Neuronal stem cell (in vitro differentiated cells): ENCODE data around the gene PCYT1A.
"Not testable (repeated sequence)": the region's sequence is repeated elsewhere in the genome, so short reads cannot be mapped to it uniquely, and the experiment has no call there.

ENCODE experiments used
- DNase-seq: peaks from one replicate; pipeline ENCODE4 v3.0.0-alpha.2; 2013; ENCODE audit warnings: low spot score
- H2AFZ ChIP-seq: one replicate; pipeline ENCODE4 v1.6.1; 2013; ENCODE audit warnings: mild to moderate bottlenecking, low read length, inconsistent platforms
- H2AK5ac ChIP-seq: 2 replicates; pipeline ENCODE4 v1.6.1; 2013; ENCODE audit warnings: low read depth, mild to moderate bottlenecking, inconsistent platforms, low read length, moderate library complexity, mixed read lengths
- H2BK120ac ChIP-seq: 2 replicates; pipeline ENCODE4 v1.6.1; 2013; ENCODE audit warnings: low read depth, mild to moderate bottlenecking, inconsistent platforms, low read length, moderate library complexity, mixed read lengths
- H2BK12ac ChIP-seq: one replicate; pipeline ENCODE4 v1.6.1; 2013; ENCODE audit warnings: low read length, inconsistent platforms
- H2BK15ac ChIP-seq: 2 replicates; pipeline ENCODE4 v1.6.1; 2013; ENCODE audit warnings: mild to moderate bottlenecking, low read length, inconsistent platforms, mixed read lengths
- H2BK5ac ChIP-seq: one replicate; pipeline ENCODE4 v1.6.1; 2013; ENCODE audit warnings: inconsistent platforms, mild to moderate bottlenecking, low read length, moderate library complexity
- H3K14ac ChIP-seq: one replicate; pipeline ENCODE4 v1.6.1; 2013; ENCODE audit warnings: low read length, inconsistent platforms
- H3K18ac ChIP-seq: 2 replicates; pipeline ENCODE4 v1.6.1; 2013; ENCODE audit warnings: low read length, inconsistent platforms
- H3K23ac ChIP-seq: 2 replicates; pipeline ENCODE4 v1.6.1; 2013; ENCODE audit warnings: low read depth, mild to moderate bottlenecking, mixed read lengths, low read length, inconsistent platforms; ENCODE audit not compliant: poor library complexity
- H3K27ac ChIP-seq: replicated peaks from 3 replicates; pipeline ENCODE4 v1.5.1; 2013; ENCODE audit warnings: low read length, inconsistent platforms
- H3K27me3 ChIP-seq, 3 experiments: 2 replicates each; pipeline ENCODE4 v1.6.1; 2013; ENCODE audit warnings: low read length in 3 of 3, mild to moderate bottlenecking in 2 of 3, inconsistent platforms in 1 of 3, low read depth in 1 of 3, mixed read lengths in 1 of 3, moderate library complexity in 1 of 3; ENCODE audit not compliant: control insufficient read depth in 3 of 3, insufficient read depth in 3 of 3
- H3K36me3 ChIP-seq, 2 donors: replicated peaks in 1 of 2; 2 replicates each; pipeline ENCODE4 v1.6.1; 2013; ENCODE audit warnings: low read length in 2 of 2; ENCODE audit not compliant: control insufficient read depth in 2 of 2, insufficient read depth in 2 of 2
- H3K4ac ChIP-seq: 2 replicates; pipeline ENCODE4 v1.6.1; 2013; ENCODE audit warnings: inconsistent platforms, mild to moderate bottlenecking, low read length, moderate library complexity
- H3K4me1 ChIP-seq, 2 donors: 1 replicate in 1 of 2; 2 replicates in 1 of 2; pipeline ENCODE4 v1.6.1; 2013; ENCODE audit warnings: low read length in 2 of 2, low read depth in 1 of 2; ENCODE audit not compliant: control insufficient read depth in 2 of 2, insufficient read depth in 1 of 2
- H3K4me2 ChIP-seq: one replicate; pipeline ENCODE4 v1.6.1; 2013; ENCODE audit warnings: mild to moderate bottlenecking, low read length, inconsistent platforms; ENCODE audit not compliant: insufficient read depth, poor library complexity, severe bottlenecking
- H3K4me3 ChIP-seq, 2 donors: 2 replicates each; pipeline ENCODE4 v1.5.1; 2013; ENCODE audit warnings: low read length in 2 of 2, mild to moderate bottlenecking in 2 of 2, inconsistent platforms in 1 of 2, moderate library complexity in 1 of 2
- H3K79me1 ChIP-seq: one replicate; pipeline ENCODE4 v1.6.1; 2013; ENCODE audit warnings: low read depth, mild to moderate bottlenecking, inconsistent platforms, low read length, moderate library complexity
- H3K9ac ChIP-seq: one replicate; pipeline ENCODE4 v1.6.1; 2013; ENCODE audit warnings: mild to moderate bottlenecking, low read depth, low read length, inconsistent platforms; ENCODE audit not compliant: poor library complexity
- H3K9me3 ChIP-seq, 2 donors: replicated peaks in 1 of 2; 2 replicates each; pipeline versions ENCODE3 to v1.6.1; 2013; ENCODE audit warnings: low read length in 2 of 2, mild to moderate bottlenecking in 2 of 2, inconsistent platforms in 1 of 2, low read depth in 1 of 2, mixed read lengths in 1 of 2, moderate library complexity in 1 of 2; ENCODE audit not compliant: control insufficient read depth in 2 of 2, insufficient read depth in 1 of 2
- H4K8ac ChIP-seq: one replicate; pipeline ENCODE4 v1.6.1; 2013; ENCODE audit warnings: low read depth, mild to moderate bottlenecking, inconsistent platforms, low read length, moderate library complexity
- H4K91ac ChIP-seq: one replicate; pipeline ENCODE4 v1.6.1; 2013; ENCODE audit warnings: low read length, low read depth, mild to moderate bottlenecking, inconsistent platforms; ENCODE audit not compliant: poor library complexity
- WGBS, 2 donors: extraction: QIAGEN DNeasy Blood & Tissue Kit; methylation state at CpG; one replicate each; pipeline ENCODE4 v1.1.7; 2013; ENCODE audit warnings: missing lambda C conversion rate in 2 of 2, mixed read lengths in 1 of 2; ENCODE audit not compliant: insufficient read length in 2 of 2, insufficient replicate concordance in 1 of 2; ENCODE audit errors: extremely low coverage in 2 of 2; 5-methylcytosine and 5-hydroxymethylcytosine counted together

The PCYT1A gene

DNA sequence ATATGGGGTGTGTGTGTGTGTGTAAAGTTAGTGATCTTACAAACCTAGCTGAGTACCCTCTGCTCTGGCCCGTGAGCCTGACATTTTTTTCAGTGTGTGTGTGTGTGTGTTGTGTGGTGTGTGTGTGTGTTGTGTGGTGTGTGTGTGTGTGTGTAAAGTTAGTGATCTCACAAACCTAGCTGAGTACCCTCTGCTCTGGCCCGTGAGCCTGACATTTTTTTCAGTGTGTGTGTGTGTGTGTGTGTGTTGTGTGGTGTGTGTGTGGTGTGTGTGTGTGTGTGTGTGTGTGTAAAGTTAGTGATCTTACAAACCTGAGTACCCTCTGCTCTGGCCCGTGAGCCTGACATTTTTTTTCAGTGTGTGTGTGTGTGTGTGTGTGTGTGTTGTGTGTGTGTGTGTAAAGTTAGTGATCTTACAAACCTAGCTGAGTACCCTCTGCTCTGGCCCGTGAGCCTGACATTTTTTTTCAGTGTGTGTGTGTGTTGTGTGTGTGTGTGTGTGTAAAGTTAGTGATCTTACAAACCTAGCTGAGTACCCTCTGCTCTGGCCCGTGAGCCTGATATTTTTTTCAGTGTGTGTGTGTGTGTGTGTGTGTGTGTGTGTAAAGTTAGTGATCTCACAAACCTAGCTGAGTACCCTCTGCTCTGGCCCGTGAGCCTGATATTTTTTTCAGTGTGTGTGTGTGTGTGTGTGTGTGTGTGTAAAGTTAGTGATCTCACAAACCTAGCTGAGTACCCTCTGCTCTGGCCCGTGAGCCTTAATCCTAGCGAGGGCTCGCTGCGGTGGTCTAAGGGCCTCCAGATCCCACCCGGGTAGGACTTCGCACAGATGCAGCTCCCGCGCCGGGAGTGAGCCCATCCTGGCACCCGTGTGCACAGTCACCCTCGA, 29.5 kb upstream of the PCYT1A start:
- not testable (repeated sequence) for H3K79me1 ChIP-seq, H3K23ac ChIP-seq, H3K27me3 ChIP-seq, H3K4me1 ChIP-seq, H2BK12ac ChIP-seq, H2BK120ac ChIP-seq, DNase-seq, H4K8ac ChIP-seq, H3K9me3 ChIP-seq, H2BK15ac ChIP-seq
- peak overlapping the region; percentile 85 to 98 for H3K4me3 ChIP-seq
- peak overlapping the region; percentile 83 for H3K4me2 ChIP-seq
- peak overlapping the region; percentile 6 for H3K4ac ChIP-seq
- H3K18ac ChIP-seq, result peak overlapping the region; percentile 78
- peaks cover 5 to 29% of the 10 kb centered on the region in 2 donors for H3K36me3 ChIP-seq
- peak overlapping the region; percentile 81 for H4K91ac ChIP-seq
- no CpG with 5 or more reads among the region's 17 CpGs for WGBS, 2 donors
- peak overlapping the region; percentile 1 for H2BK5ac ChIP-seq
- peak overlapping the region; percentile 100 for H2AFZ ChIP-seq
- peak overlapping the region; percentile 84 for H2AK5ac ChIP-seq
- peak overlapping the region; percentile 99 for H3K14ac ChIP-seq
- peak overlapping the region; percentile 83 for H3K9ac ChIP-seq
- peak overlapping the region; percentile 64 for H3K27ac ChIP-seq

- H2BK5ac ChIP-seq, result no peak overlapping the region
- no peak overlapping the region for H2AK5ac ChIP-seq
- no peak overlapping the region for H3K27ac ChIP-seq
- no peak for DNase-seq
- peaks cover 3% of the 10 kb centered on the region for H3K79me1 ChIP-seq
- no peak overlapping the region for H2BK15ac ChIP-seq
- H3K36me3 ChIP-seq, result peaks cover 5 to 30% of the 10 kb centered on the region in 2 donors
- H3K18ac ChIP-seq, result no peak overlapping the region
- H4K8ac ChIP-seq, result no peak overlapping the region
- no peak overlapping the region for H2BK12ac ChIP-seq
- H2BK120ac ChIP-seq, result no peak overlapping the region
- H3K14ac ChIP-seq, result no peak overlapping the region
- H3K23ac ChIP-seq, result no peak overlapping the region
- H3K9me3 ChIP-seq, result peaks cover 0 to 2% of the 10 kb centered on the region in 2 donors
- no peak overlapping the region for H3K9ac ChIP-seq
- no CpG with 5 or more reads among the region's 1 CpG for WGBS, 2 donors
- no peaks in the 10 kb centered on the region for H3K27me3 ChIP-seq
- no peak overlapping the region for H3K4me2 ChIP-seq
- no peak overlapping the region for H3K4me3 ChIP-seq
- no peak overlapping the region for H4K91ac ChIP-seq
- H3K4me1 ChIP-seq, result no peaks in the 10 kb centered on the region
- no peak overlapping the region for H2AFZ ChIP-seq
- no peak overlapping the region for H3K4ac ChIP-seq
Observed at GRCh38 chr3:196315821-196316220, 28.3 kb upstream of the PCYT1A start.

- H3K79me1 ChIP-seq, result peaks cover 3% of the 10 kb centered on the region
- H3K14ac ChIP-seq, result no peak overlapping the region
- H3K4me2 ChIP-seq, result no peak overlapping the region
- H2BK120ac ChIP-seq, result no peak overlapping the region
- DNase-seq, result no peak
- no peak overlapping the region for H3K9ac ChIP-seq
- no peak overlapping the region for H4K91ac ChIP-seq
- no peak overlapping the region for H2BK5ac ChIP-seq
- no peak overlapping the region for H3K4ac ChIP-seq
- H4K8ac ChIP-seq, result no peak overlapping the region
- no peak overlapping the region for H2BK12ac ChIP-seq
- no peaks in the 10 kb centered on the region for H3K27me3 ChIP-seq
- no peak overlapping the region for H2BK15ac ChIP-seq
- H3K18ac ChIP-seq, result no peak overlapping the region
- H3K9me3 ChIP-seq, result peaks cover 0 to 2% of the 10 kb centered on the region in 2 donors
- no peaks in the 10 kb centered on the region for H3K4me1 ChIP-seq
- H2AK5ac ChIP-seq, result no peak overlapping the region
- peaks cover 5 to 30% of the 10 kb centered on the region in 2 donors for H3K36me3 ChIP-seq
- H3K23ac ChIP-seq, result no peak overlapping the region
- H3K27ac ChIP-seq, result no peak overlapping the region
- WGBS, 2 donors, result no CpG with 5 or more reads among the region's 3 CpGs
- no peak overlapping the region for H3K4me3 ChIP-seq
- no peak overlapping the region for H2AFZ ChIP-seq
Observed at GRCh38 chr3:196314597-196314996, 27.1 kb upstream of the PCYT1A start.

DNA sequence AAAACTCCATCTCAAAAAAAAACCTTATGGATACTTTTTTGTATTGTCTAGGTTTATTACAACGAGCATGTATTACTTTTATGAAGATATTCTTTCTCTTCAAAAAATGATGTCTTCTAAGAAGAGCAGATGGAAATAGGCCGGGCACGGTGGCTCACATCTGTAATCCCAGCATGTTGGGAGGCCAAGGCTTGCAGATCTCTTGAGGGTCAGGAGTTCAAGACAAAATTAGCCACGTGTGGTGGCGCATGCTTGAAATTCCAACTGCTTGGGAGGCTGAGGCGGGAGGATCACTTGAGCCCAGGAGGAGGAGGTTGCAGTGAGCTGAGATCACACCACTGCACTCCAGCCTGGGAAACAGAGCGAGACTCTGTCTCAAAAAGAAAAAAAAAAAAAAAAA, 26.6 kb upstream of the PCYT1A start:
- H3K4me2 ChIP-seq, H2BK12ac ChIP-seq, H4K8ac ChIP-seq, H3K14ac ChIP-seq, DNase-seq, H2AFZ ChIP-seq, H2BK120ac ChIP-seq, H3K9me3 ChIP-seq, H3K9ac ChIP-seq, H3K18ac ChIP-seq, H3K23ac ChIP-seq, H4K91ac ChIP-seq, H2BK15ac ChIP-seq, H2BK5ac ChIP-seq, H3K27ac ChIP-seq, H3K4me3 ChIP-seq, H3K4ac ChIP-seq, H3K79me1 ChIP-seq, H3K27me3 ChIP-seq, H2AK5ac ChIP-seq, H3K4me1 ChIP-seq: not testable (repeated sequence)
- no CpG with 5 or more reads among the region's 7 CpGs for WGBS, 2 donors
- H3K36me3 ChIP-seq, result peaks cover 5 to 30% of the 10 kb centered on the region in 2 donors
